ENCODE results near the gene SDC3.

SDC3 gene

GRCh38 chr1:30879126-30879786 lies 29.3 kb downstream of the SDC3 start:
- Histone ChIP-seq H3K4me3 (replicated peaks; ENCODE audit: insufficient read depth, low read length) (no peak overlapping the region), H3K27me3 (ENCODE audit: insufficient read depth, poor library complexity, severe bottlenecking) (peaks cover 13% of the 10 kb centered on the region), H3K27ac (replicated peaks) (no peak overlapping the region)
- DNase-seq (ENCODE audit: low read depth in 1 of 2, low spot score in 1 of 2), result no peak
- TF ChIP-seq CTCF (IDR thresholded peaks at IDR 0.05; ENCODE audit: insufficient read depth, low read length), result no peak
- TF ChIP-seq POLR2AphosphoS5 (IDR thresholded peaks at IDR 0.05; ENCODE audit: low read depth), result no peak
- no peak for TF ChIP-seq REST (IDR thresholded peaks at IDR 0.05; ENCODE audit: insufficient replicate concordance, low read depth)
- TF ChIP-seq GABPA (IDR thresholded peaks at IDR 0.05; ENCODE audit: low read depth), result no peak

- H3K4me3 ChIP-seq (replicated peaks; ENCODE audit: insufficient read depth, low read length), result no peak overlapping the region
- DNase-seq (ENCODE audit: low read depth in 1 of 2, low spot score in 1 of 2), result no peak
- TF ChIP-seq REST (IDR thresholded peaks at IDR 0.05; ENCODE audit: insufficient replicate concordance, low read depth) (no peak), GABPA (IDR thresholded peaks at IDR 0.05; ENCODE audit: low read depth) (no peak), POLR2AphosphoS5 (IDR thresholded peaks at IDR 0.05; ENCODE audit: low read depth) (no peak), SPI1 (IDR thresholded peaks at IDR 0.05; ENCODE audit: borderline replicate concordance, low read depth) (no peak), CTCF (IDR thresholded peaks at IDR 0.05; ENCODE audit: insufficient read depth, low read length) (no peak)
- H3K27me3 ChIP-seq (ENCODE audit: insufficient read depth, poor library complexity, severe bottlenecking), result peaks cover 13% of the 10 kb centered on the region
- no peak overlapping the region for H3K27ac ChIP-seq (replicated peaks)
Measured at GRCh38 chr1:30878559-30878958, 30.0 kb downstream of the SDC3 start.

- H3K27ac ChIP-seq (replicated peaks), result no peak overlapping the region
- no peak for TF ChIP-seq POLR2AphosphoS5 (IDR thresholded peaks at IDR 0.05; ENCODE audit: low read depth)
- no peak for TF ChIP-seq GABPA (IDR thresholded peaks at IDR 0.05; ENCODE audit: low read depth)
- TF ChIP-seq SPI1 (IDR thresholded peaks at IDR 0.05; ENCODE audit: borderline replicate concordance, low read depth), result no peak
- no peak for TF ChIP-seq REST (IDR thresholded peaks at IDR 0.05; ENCODE audit: insufficient replicate concordance, low read depth)
- TF ChIP-seq CTCF (IDR thresholded peaks at IDR 0.05; ENCODE audit: insufficient read depth, low read length), result no peak
- H3K27me3 ChIP-seq (ENCODE audit: insufficient read depth, poor library complexity, severe bottlenecking), result peaks cover 13% of the 10 kb centered on the region
- no peak overlapping the region for H3K4me3 ChIP-seq (replicated peaks; ENCODE audit: insufficient read depth, low read length)
- DNase-seq (ENCODE audit: low read depth in 1 of 2, low spot score in 1 of 2), result no peak
Measured at GRCh38 chr1:30878016-30878415, 30.5 kb downstream of the SDC3 start.

All from HL-60 (cell line).